Measurements from ENCODE around the gene RPL13.

DNA sequence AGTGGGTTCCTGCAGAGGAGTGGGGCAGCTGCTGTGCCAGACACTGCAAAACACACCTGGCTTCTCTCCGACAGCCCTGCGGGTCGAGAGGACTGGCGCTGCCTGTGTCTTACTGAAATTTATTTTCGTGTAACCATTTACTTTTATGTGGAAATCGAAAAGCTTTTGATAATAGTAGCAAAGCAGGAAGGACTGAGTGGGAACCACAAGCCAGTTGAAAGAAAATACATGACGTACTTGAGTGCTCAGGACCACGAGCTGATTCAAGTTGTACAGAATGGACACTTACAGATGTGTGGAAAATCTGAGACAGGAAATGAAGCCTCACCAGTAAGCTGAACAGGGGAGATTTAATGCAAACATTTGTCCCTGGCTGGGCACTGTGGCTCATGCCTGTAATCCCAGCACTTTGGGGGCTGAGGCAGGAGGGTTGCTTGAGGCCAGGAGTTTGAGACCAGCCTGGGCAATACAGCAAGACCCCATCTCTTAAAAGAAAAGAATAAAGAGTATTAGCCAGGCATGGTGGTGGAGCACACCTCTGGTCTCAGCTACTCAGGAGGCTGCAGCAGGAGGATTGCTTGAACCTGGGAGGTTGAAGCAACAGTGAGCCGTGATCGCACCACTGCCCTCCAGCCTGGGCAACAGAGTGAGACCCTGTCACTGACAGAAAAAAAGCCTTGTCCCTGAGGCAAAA, 11.3 kb upstream of the RPL13 start:
- TF ChIP-seq, protein P1, sequence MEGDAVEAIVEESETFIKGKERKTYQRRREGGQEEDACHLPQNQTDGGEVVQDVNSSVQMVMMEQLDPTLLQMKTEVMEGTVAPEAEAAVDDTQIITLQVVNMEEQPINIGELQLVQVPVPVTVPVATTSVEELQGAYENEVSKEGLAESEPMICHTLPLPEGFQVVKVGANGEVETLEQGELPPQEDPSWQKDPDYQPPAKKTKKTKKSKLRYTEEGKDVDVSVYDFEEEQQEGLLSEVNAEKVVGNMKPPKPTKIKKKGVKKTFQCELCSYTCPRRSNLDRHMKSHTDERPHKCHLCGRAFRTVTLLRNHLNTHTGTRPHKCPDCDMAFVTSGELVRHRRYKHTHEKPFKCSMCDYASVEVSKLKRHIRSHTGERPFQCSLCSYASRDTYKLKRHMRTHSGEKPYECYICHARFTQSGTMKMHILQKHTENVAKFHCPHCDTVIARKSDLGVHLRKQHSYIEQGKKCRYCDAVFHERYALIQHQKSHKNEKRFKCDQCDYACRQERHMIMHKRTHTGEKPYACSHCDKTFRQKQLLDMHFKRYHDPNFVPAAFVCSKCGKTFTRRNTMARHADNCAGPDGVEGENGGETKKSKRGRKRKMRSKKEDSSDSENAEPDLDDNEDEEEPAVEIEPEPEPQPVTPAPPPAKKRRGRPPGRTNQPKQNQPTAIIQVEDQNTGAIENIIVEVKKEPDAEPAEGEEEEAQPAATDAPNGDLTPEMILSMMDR (IDR thresholded peaks at IDR 0.05; ENCODE audit: low read length), result no peak
- TF ChIP-seq EZH2 (optimal IDR thresholded peaks at IDR 0.05; ENCODE audit: low read depth, low read length), result no peak

All from MM.1S (cell line).